OCI-M2 (cell line): Measurements from ENCODE around the gene MYO1E.

Experiments
- DNase-seq: peaks from one replicate; lab custom pipeline; 2025; ENCODE audit not compliant: unreplicated experiment; lab: John Stamatoyannopoulos, UW

Gene MYO1E

DNA sequence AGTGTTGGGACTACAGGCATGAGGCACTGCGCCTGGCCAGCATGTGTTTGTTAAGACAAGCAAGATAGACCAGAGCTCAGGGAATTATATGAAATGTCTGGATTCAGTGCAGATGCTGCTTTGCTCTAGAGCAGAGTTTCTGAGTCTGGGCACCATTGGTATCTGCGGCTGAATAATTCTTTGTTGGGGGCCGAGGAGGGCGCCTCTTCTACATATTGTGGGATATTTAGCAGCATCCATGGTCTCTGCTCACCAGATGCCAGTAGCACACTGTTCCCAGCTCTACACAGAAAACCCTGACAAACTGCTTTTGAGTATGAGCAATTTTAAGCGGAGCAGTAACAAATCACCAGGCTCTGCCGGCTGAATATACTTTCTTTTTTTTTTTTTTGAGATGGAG is 169.7 kb downstream of the MYO1E start:
- DNase-seq: no peak

DNA sequence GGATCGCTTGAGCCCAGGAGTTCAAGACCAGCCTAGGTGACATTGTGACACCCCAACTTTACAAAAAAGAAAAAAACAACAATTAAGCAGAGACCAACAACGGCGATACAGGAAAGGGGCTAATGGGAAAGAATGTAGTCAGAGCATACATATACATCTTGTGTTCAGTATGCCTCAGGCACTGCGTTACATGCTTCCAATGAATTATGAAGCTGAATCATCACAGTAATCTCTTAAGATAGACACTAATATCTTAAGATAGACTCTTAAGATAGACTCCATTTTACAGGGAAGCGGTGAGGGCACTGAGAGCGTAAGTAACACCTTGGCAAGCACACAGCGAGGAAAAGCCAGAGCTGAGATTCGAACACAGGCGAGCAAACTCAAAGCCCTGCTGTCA is 172.1 kb downstream of the MYO1E start:
- DNase-seq: no peak

DNA sequence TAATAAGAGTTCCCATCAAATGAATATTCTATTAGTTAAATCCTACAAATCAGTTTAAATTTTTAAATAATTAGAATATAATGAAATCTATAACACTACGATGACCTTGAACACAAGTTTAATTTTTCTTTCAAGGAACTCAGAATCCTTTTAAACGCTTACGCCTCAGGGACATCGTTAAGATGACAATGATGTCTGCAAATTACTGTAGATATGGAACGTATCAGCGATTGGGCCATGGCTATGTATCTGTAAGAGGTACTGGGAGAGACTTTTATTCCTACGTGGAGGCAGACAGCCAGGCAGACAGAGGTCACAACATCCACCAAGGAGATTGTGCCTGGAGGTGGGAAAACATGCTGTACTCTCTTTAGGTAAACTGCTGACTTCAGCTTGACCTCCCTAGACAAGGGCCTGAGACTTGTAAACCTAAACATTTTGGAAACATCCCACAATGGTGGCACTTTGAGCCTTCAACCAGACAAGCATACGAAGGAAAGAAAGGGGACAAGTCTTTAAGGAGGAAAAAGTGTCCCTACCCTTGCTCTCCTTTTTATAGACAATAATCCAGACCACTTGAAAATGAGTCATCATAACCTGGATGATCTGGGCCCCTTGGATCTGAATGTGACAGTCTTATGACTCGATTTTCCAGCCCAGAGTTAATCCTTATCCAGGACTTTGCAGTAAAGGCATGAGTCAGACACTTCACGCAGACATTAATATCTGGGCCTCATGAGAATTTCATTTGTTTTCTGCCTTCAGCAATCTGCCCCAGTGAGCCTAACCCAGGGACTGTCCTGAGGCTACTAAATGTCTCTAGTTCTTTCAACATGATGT is 172.8 kb downstream of the MYO1E start:
- no peak for DNase-seq

DNA sequence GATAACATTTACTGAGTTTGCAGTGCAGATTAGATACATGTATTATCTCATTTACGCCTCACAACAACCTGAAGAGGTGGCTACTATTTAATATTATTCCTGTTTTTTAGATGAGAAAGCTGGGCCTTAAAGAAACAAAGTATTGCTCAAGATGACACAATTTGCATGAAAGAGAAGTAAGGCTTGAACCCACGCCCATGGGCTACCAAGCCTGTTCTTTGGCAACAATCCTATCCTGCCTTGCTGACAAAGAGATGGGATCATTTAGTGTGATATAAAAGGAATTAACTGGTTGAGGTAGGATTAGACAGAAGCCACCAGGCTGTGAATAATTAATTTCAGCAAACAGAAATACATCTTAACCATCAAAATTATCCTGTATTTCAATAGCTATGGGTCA is 175.2 kb downstream of the MYO1E start:
- no peak for DNase-seq

DNA sequence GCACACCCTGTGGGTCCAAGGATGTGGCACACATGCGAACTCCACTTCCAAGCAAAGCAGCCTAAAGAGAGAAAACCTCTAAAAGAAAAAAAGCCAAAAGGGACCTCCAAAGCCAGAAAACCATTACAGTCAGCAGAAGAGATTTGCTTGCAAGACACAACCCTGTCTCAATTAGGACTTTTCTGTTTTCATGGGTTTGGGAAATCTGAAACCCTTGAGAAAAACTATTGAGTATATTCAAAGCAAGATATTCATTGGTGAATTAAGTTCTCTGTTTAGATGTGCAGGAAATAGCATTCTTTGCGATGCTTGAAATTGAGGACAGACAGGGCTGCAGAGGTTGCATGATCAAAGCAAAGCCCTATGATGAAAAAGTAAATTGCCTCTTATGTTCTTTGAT is 176.3 kb downstream of the MYO1E start:
- no peak for DNase-seq

DNA sequence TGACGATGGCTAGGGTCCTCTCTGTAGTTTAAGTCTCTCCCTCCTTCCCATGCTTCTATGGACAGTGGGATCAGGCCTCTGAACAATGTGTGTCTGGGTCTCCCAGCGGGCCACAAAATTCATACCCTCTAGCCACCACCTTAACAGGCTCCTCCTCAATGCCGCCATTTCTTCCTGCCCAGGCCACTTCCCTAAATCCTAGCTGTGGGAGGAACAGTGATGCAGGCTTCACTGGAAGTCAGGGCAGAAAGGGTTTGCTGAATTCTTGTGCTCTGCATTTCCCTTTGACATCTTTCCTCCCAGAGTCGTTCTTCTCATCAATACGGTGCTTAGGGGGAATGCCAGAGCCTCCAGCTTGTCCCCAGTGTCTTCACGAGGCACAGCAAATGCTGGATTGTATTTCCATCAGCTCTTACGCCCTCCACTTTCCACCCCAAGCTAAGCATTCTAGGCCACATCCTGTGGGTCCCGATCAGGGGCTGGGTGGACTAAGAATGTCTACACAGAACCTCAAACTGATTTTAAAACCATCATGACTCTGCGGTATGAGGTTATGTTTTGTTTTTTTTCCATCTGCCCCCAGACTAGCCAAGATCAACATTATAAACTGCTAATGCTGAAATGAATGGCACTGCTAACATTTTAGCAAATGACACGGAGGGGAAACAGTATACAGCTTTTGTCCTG is 177.9 kb downstream of the MYO1E start:
- DNase-seq: no peak

DNA sequence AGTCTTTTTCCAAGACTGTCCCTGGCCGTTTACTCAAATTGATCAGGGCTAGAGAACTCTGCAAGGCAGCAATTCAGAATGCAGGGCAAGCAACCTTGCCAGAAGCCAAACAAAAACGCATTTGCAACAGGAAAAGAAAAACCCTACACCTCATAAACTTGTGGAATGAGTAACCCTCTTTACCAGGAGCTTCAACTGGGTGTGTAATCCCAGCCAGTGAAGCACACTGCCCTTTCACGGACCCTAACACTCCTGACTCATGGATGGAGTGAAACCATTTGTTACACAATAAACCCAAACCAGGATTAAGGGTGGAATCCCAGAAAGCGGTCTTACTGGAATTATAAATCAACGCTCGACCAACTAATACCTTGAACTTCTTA is 180.8 kb downstream of the MYO1E start:
- DNase-seq: no peak

DNA sequence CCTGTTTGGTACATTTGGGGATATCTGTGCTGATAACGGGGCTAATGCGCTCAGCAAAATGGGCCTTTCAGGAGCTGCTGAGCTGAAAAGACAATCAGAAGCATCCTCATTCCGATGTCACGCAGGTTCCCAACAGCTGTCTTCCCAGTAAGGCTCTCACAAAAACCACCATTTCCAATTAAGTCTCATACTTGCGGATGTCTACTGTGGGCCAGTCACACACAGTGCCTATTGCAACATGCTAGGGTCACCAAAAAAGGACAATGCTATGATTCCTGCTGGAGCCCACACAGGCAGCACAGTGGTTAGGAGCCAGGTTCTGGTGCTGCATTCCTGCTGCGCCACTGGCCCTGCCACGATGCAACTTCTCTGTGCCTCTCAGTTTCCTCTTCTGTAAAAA is 182.4 kb downstream of the MYO1E start:
- no peak for DNase-seq

DNA sequence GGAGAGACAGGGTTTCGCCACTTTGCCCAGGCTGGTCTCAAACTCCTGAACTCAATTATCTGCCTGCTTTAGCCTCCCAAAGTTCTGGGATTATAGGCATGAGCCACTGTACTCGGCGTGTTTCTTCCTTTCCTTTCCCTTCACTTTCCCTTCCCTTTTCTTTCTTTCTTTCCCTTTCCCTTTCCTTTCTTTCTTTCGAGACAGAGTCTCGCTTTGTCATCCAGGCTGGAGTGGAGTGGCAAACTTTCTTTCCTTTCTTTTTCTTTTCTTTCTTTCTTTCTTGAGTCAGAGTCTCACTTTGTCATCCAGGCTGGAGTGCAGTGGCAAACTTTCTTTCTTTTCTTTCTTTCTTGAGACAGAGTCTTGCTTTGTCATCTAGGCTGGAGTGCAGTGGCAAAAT is 183.4 kb downstream of the MYO1E start:
- no peak for DNase-seq

DNA sequence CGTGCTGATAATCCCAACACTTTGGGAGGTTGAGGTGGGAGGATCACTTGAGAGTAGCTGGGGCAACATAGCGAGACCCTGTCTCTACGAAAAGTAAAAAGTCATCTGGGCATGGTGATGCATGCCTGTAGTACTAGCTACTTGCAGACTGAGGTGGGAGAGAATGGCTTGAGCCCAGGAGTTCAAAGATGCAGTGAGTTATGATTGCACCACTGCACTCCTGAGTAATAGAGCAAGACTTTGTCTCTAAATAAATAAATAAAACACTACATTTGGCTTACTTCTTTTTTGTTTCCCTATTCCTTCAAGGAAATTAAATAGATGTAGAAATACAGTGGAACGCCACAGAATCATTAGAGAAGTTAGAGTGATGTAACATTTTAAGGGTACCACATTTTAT is 186.2 kb downstream of the MYO1E start:
- no peak for DNase-seq

DNA sequence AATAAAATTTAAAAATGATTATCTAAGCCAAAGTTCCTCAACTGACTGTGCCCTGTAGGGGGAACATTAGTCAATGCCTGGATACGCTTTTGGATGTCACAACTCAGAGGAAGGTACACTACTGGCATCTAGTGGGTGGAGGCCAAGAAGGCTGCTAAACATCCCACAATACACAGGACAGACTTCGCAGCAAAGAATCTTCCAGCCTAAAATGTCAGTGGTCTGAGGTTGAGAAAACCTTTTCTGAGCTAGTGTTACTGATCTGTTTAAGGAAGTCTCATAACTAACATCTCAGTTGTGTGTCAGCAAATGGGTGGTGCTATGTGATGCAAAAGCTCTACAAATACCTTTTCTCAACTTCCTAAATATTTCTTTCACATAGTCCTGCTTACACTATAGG is 186.9 kb downstream of the MYO1E start:
- no peak for DNase-seq

DNA sequence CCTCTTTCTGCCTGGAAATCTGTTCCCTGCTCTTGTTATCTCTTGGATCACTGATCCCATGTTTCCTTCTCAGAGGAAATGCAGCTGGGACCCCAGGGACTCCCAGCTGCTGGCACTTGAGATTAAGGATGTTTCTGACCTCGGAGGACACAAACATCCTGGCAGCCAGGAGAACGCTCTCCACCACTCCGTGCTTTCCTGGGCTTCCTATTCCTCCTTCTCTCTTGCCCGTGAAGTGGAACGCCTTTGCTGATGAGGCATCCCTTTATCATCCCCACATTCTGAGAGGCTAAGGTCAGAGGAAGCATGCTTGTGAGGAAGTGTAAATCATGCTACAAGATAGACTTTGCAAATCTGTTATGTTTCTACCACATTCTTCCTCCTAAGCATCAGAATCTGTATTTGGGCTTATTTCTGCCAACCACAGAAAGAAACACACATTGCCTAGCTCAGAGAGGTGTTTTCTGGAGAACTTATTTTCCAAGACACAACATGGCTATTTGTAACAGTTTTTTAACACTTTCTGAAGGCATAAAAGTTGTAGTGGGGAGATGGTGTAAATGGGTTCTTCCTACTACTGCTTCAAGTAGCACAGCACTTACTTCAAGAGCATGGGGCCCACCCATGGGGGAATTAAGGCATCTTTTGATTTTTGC is 191.6 kb downstream of the MYO1E start:
- DNase-seq: no peak

DNA sequence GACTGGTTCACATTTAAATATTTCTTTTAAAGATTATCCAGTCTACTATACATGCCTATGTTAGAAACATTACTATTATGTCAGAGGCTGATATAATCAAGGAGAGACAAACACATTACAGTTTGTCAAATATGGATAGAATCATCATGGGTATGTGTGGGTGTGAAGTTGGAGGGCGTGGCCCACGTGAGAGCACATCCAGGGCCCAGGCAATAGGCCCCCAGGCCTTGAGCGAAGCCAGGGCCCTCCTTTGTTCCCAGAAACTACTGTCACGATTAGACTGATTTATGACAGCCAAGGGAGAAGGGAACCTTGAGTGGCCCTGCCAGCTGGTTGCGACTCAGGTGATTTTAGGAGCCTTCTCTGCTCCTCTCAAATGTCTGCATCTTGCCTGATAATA is 193.0 kb downstream of the MYO1E start:
- DNase-seq: no peak

DNA sequence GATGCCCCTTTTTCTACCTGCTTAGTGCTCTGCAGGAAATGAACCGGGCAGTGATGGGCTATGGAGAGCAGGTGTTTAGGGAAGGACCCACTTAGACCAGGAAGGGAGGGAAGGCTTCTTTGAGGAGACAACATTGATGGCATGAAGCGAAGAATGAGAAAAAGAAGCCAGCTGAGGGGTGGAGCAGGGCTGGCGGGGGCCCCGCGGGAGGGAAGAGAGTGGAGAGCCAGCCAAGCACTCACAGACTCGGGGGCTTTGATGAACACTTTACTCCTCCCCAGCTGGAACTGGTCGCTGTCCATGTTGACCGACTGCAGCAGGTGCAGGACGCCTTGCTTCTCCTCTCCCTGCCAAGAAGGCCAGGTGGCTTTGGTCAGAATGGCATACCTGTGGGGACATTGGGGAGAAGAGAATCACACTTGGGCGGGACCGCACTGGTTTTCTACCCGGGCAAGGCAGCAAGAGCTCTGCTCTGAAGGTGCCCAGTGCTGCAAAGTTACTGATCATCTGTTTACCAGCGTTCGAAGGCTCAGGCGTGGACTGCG is 194.4 kb downstream of the MYO1E start:
- DNase-seq: no peak

DNA sequence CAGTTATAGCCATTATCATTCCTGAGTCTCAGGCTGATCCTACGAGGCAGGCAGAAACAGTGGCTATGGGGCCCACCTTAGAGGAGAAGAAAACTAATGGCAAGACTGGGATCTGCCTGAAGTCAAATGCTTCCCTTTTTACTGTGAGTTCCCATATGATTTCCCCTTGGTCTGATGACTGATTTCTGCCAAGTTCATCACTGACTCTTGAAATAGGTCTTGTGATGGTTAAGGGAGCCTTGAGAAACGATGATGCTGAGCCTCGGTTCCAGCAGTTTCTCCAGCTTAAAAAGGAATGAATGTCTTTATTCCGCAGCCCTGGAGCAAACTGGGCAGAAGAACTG is 195.4 kb downstream of the MYO1E start:
- no peak for DNase-seq

DNA sequence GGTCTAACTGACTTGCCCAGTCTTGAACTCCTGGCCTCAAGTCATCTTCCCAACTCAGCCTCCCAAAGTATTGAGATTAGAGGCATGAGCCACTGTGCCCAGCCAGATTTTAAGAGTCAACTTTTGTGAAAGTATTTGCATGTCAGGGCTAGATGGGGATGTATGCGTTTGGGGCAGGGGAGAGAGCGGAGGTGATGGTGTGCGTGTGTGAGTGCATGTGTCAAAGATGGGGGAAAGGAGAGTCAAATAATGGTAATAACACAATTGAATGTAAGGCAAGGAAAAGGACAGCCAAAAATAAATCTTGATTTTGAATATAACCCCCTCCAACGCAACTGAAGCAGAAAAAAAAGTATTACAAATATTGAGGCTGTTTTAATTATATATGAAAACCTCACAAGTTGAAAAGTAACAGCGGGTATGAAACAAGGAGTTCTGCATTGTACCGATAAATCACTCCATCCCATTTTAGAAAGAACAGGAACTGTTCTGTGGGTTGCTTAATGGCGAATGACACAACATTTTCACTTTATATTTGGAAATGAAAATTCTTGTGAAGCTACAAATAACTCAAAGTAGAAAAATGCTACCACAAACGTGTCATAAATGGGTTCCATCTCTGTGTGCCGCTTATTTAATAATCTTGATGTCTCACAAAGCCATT is 195.9 kb downstream of the MYO1E start:
- DNase-seq: no peak

DNA sequence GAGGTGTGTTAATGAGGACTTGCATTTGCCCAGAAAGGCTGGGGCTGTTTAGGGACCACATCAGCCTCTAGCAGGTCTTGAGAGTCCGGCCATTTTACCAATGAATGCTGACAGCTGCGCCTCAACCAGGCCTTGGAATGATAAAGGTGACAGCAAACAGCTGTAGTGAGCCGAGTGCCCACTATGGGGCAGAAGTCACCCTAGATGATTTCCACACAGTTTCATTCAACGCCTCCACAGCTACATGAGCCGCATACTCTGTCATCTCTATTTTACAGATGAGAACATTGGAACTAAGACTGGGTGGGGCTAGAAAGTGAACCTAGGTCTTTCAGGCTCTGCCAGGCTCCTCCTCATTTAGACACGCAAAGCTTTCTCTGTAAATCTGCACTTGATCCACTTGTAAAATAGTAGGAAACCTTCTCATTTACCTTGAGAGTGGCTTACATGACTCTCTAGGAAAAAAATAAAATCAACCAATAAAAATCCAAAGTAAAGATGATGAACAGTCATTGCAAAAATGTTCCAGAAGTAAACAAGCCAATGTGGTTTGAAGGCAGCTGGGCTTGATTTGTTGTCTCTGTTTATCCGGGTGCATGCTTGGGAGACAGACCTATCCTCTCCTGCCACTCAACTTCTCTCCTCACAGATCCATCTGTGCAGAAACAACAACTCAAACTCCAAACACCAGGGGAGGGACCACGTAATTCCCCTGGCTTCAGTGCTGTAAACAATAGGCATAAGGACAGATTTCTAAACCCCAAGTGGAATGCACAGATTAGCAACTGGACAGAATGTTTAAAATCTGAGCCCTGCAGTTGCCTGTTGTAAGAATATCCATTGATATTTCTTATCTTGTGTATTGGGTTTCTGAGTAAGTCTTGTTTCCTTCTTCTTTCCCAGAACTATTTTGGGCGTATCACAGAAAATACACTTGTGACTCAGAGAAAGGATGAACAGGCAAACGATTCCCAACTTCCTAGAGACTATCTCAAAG is 197.5 kb downstream of the MYO1E start:
- DNase-seq: no peak

DNA sequence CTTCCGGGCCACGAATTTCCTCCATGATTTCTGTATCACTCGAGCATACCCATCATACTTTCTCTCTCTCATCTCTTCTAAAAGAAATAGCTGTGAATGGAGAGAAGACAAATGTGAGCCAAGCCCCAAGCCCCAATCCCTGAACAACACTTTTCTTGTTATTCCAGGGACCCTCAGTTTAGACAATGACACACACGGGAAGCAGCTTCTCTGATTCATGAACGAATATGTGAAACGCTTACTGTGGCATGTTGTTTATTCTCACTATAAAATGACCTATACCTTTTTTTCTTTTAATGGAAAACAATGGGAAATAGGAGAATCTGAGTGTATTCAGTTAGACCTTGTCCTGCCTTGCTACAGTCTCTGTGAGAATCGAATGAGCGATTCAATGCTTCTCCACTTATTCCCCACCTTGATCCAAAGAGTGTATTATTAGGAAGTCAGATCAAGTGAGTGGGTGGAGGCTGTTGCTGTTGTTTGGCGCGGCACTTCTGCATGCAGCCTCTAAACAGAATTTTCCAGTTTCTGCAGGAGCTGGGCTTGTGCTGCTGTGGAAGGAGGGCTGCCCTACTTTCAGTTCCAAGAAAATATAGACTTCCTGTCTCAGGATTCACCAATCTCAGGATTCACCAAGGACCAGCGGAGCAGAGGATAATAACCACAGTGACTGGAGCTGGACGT is 198.4 kb downstream of the MYO1E start:
- no peak for DNase-seq

DNA sequence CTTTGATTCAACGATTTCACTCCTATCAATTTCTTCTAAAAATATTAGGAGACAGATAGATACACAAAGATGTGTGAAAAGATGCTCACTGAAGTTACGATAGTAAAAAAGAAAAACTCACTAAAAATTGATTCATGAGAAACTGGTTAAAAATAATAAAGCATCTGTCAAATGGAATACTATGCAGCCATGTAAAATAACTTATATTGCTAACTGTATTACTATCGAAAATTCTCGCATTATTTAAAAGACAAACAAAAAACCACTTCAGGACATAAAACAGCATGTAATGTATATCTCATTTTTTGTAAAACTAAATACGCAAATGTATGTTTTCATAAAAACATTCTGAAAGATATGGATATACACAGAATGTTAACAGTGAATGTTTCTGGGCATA is 199.5 kb downstream of the MYO1E start:
- DNase-seq: no peak
